Lung (tissue), 12 donors: ENCODE results near the gene RXRA. TPM values are rescaled to one million over a fixed set of nuclear protein-coding genes. Genes with fewer than 3 reads are reported as not detected.

Source experiments
- ATAC-seq: fragments of 200-7000 bp; cut with Tn5 transposase; one replicate; pipeline ENCODE4 v1.9.1; 2020; ENCODE audit warnings: moderate number of reproducible peaks; ENCODE audit not compliant: insufficient read depth, low FRiP score
- DNase-seq, 3 donors: peaks; one replicate each; pipeline ENCODE4 v3.0.0-alpha.2; 2013 to 2017
- H3K27ac ChIP-seq, 2 donors: one replicate each; pipeline ENCODE4 v1.5.1; 2013; ENCODE audit warnings: mild to moderate bottlenecking in 2 of 2, moderate library complexity in 2 of 2, control low read depth in 1 of 2, inconsistent platforms in 1 of 2, low read depth in 1 of 2, low read length in 1 of 2
- H3K27me3 ChIP-seq, 3 donors: one replicate each; pipeline ENCODE4 v1.5.1; 2013; ENCODE audit warnings: low read length in 2 of 3; ENCODE audit not compliant: control insufficient read depth in 3 of 3, insufficient read depth in 3 of 3
- H3K36me3 ChIP-seq, 4 donors: one replicate each; pipeline ENCODE4 v1.5.1; 2013; ENCODE audit warnings: low read length in 4 of 4, mild to moderate bottlenecking in 1 of 4, moderate library complexity in 1 of 4; ENCODE audit not compliant: control insufficient read depth in 4 of 4, insufficient read depth in 4 of 4
- H3K4me1 ChIP-seq, 5 donors: one replicate each; pipeline ENCODE4 v1.5.1; 2013; ENCODE audit warnings: low read length in 5 of 5, mild to moderate bottlenecking in 2 of 5, moderate library complexity in 1 of 5; ENCODE audit not compliant: control insufficient read depth in 5 of 5, insufficient read depth in 5 of 5
- H3K4me3 ChIP-seq: one replicate; pipeline ENCODE4 v1.5.1; 2013; ENCODE audit warnings: mild to moderate bottlenecking, control low read depth, moderate library complexity
- H3K9ac ChIP-seq, 2 donors: one replicate each; pipeline ENCODE4 v1.5.1; 2013; ENCODE audit warnings: low read length in 2 of 2, control low read depth in 1 of 2; ENCODE audit not compliant: insufficient read depth in 1 of 2
- H3K9me3 ChIP-seq, 4 donors: one replicate each; pipeline ENCODE4 v1.5.1; 2013; ENCODE audit warnings: low read length in 3 of 4, mild to moderate bottlenecking in 1 of 4, moderate library complexity in 1 of 4; ENCODE audit not compliant: control insufficient read depth in 4 of 4, insufficient read depth in 3 of 4
- WGBS, 2 donors: extraction: QIAGEN DNeasy Blood & Tissue Kit; methylation state at CpG; one replicate each; pipeline ENCODE4 v1.1.7; 2013; 5-methylcytosine and 5-hydroxymethylcytosine counted together
- polyA plus RNA-seq, 2 donors: library from polyadenylated mRNA; stranded (reverse); fragments of 200-250 nt; gene quantifications; one replicate each; pipeline ENCODE4 v1.2.1, GENCODE V29; 2013
- total RNA-seq, 2 donors: library from RNA; depleted of rRNA in 1 of 2; stranded (reverse); fragments of >200 nt in 1 of 2; gene quantifications; one replicate each; pipeline ENCODE4 v1.2.1, GENCODE V29; 2014 to 2021
- TF ChIP-seq, protein P1 (sequence below): IDR thresholded peaks from 2 replicates; pipeline ENCODE4 v1.5.1; 2012; ENCODE audit warnings: mild to moderate bottlenecking; ENCODE audit errors: control extremely low read depth, extremely low read depth
- donor health status: control.
- donor health status: control.
- donor health status: Bipolar disorder and iron deficiency.
- donor health status: healthy.
- donor health status: DM: yes; HTN: yes; CAD: no.

Gene RXRA
- total and polyA plus RNA-seq, 4 donors, result 24.2 to 85.2 (median 52.2) TPM

DNA sequence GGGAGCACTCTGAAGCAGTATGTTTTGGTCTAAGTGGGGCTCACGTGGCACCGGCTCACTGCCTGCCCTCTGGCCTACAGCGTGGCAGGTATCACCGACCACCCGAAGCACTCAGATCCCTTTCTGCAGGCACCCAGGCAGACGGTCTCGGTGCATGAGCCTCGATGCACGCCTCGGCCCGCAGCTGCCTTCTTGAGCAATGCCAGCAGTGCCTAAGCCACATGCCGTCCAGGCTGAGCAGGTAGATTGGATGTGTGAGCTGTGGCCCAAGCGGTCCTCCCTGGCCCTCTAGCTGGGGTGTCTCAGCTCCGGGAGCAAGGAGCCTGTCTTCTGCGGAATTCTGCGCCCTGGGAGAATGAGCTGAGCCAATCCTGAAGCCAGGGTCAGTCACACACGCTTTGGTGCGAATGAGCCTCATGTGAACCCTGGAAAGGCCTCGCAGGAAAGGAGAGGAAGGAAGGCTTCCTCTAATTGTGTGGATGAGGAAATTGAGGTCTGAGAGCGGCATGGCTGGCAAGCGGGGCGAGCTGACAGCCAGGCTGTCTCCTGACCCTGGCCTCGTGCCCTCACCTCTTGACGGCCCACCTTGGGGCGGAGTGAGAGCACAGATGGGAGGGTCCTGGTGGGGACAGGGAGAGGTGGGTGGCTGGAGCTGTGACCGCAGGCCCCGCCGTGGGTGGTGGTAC lies 14.4 kb downstream of the RXRA start:
- Histone ChIP-seq H3K9ac (no peak overlapping the region), H3K4me3 (no peak overlapping the region)
- no peak for ATAC-seq

DNA sequence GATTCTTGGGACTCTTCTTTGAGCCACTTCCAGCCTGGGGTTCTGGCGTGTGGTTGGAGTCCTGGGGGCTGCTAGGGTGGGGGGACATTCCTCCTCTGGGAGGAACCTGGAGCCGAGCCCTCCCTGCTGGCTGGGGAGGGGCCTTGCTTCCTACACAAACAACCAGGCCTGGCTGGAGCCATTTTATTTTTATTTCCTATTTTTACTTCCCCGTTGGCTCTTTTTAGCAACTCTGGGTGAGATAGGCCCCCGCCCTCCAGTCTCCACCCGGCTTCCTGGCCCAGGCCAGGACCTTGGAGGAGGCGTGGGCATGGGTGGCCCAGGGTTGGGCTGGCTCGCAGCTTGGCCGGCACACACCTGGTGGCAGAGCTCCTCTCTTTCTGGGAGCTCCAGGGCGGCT lies 15.1 kb downstream of the RXRA start:
- H3K27me3 ChIP-seq, result no peaks in the 10 kb centered on the region
- peak; percentile 58 for ATAC-seq
- 17 to 18% methylated on average over 9 of the region's 9 CpGs for WGBS, 2 donors
- no peak overlapping the region for H3K4me3 ChIP-seq
- no peak for DNase-seq
- H3K36me3 ChIP-seq, result no peaks in the 10 kb centered on the region
- TF ChIP-seq, protein P1, sequence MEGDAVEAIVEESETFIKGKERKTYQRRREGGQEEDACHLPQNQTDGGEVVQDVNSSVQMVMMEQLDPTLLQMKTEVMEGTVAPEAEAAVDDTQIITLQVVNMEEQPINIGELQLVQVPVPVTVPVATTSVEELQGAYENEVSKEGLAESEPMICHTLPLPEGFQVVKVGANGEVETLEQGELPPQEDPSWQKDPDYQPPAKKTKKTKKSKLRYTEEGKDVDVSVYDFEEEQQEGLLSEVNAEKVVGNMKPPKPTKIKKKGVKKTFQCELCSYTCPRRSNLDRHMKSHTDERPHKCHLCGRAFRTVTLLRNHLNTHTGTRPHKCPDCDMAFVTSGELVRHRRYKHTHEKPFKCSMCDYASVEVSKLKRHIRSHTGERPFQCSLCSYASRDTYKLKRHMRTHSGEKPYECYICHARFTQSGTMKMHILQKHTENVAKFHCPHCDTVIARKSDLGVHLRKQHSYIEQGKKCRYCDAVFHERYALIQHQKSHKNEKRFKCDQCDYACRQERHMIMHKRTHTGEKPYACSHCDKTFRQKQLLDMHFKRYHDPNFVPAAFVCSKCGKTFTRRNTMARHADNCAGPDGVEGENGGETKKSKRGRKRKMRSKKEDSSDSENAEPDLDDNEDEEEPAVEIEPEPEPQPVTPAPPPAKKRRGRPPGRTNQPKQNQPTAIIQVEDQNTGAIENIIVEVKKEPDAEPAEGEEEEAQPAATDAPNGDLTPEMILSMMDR, result no peak
- H3K27ac ChIP-seq, result peak overlapping the region; percentile 58 to 89
- no peak overlapping the region for H3K9ac ChIP-seq
- no peaks in the 10 kb centered on the region for H3K9me3 ChIP-seq
- H3K4me1 ChIP-seq, result peaks cover 13 to 87% (median 51%) of the 10 kb centered on the region in 5 donors

More for the DNA sequence above, 14.4 kb downstream of the RXRA start:
- Histone ChIP-seq H3K27me3 (no peaks in the 10 kb centered on the region), H3K27ac (peak overlapping the region; percentile 58 to 89), H3K36me3 (no peaks in the 10 kb centered on the region), H3K9me3 (no peaks in the 10 kb centered on the region), H3K4me1 (peaks cover 13 to 88% (median 51%) of the 10 kb centered on the region in 5 donors)
- DNase-seq, result no peak
- 47 to 55% methylated on average over 28 of the region's 28 CpGs for WGBS, 2 donors
- TF ChIP-seq, protein P1, result no peak

DNA sequence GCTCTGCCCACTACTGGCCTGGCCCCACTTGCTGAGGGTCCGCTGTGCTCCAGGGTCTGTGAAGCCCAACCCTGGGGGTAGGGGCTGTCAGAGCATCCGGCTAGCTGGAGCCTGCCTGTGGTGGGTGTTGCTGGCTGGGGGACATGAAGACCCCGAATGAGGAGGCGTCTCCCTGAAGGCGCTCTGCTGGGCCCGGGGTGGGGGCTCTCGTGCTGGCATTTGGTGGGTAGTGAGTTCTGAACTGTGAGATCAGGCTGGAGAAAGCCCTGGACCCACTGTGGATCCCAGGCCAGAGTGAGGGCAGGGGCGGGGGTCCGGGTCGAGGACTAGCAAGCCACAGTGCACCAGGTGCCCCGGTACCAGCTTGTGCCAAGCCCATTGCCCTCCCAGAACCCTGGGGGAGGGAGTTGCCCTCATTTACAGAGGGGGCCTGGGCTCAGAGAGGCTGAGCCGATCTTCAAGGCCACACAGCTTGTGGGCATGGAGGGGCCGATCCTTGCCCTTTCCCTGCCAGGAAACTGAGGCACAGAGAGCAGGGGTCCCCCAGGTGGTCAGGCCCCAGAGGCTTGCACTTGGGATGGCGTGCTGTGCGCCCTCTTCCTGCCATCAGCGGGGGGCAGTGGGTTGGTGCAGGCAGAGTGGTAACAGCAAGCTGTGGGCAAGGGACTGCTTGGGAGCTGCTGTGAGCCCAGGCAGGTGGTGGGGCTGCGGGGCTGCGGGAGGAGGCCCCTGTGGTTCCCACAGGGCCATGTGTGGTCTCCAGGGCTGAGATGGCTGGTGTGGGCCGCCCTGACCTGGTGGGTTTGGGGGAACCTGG lies 15.9 kb downstream of the RXRA start:
- TF ChIP-seq, protein P1, result no peak
- ATAC-seq (no peak), DNase-seq (no peak)
- 93% methylated on average over 19 of the region's 19 CpGs for WGBS, 2 donors
- H3K36me3 ChIP-seq, result no peaks in the 10 kb centered on the region
- no peak overlapping the region for H3K9ac ChIP-seq
- peak overlapping the region in 1 of 2 donors; percentile 89 for H3K27ac ChIP-seq
- peaks cover 13 to 85% (median 51%) of the 10 kb centered on the region in 5 donors for H3K4me1 ChIP-seq
- H3K9me3 ChIP-seq, result no peaks in the 10 kb centered on the region
- no peak overlapping the region for H3K4me3 ChIP-seq
- no peaks in the 10 kb centered on the region for H3K27me3 ChIP-seq
